ENCODE measurements around the gene PRKN.

DNA sequence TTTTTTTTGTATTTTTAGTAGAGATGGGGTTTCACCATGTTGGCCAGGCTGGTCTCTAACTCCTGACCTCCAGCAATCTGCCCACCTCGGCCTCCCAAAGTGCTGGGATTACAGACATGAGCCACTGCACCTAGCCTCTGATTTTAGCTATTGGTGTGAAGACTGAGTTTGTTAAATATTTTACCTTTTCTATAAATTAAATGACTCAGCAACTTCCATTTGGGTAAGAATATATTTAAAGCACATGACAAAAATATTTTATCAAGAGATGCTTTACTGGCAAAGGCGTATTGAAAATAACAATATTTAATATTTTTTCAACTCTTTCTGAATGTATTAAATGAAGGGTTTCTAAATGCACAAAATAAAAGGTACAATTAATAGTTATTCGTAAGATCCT is 1295.0 kb downstream of the PRKN start:
- TF ChIP-seq, protein P1, sequence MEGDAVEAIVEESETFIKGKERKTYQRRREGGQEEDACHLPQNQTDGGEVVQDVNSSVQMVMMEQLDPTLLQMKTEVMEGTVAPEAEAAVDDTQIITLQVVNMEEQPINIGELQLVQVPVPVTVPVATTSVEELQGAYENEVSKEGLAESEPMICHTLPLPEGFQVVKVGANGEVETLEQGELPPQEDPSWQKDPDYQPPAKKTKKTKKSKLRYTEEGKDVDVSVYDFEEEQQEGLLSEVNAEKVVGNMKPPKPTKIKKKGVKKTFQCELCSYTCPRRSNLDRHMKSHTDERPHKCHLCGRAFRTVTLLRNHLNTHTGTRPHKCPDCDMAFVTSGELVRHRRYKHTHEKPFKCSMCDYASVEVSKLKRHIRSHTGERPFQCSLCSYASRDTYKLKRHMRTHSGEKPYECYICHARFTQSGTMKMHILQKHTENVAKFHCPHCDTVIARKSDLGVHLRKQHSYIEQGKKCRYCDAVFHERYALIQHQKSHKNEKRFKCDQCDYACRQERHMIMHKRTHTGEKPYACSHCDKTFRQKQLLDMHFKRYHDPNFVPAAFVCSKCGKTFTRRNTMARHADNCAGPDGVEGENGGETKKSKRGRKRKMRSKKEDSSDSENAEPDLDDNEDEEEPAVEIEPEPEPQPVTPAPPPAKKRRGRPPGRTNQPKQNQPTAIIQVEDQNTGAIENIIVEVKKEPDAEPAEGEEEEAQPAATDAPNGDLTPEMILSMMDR (IDR thresholded peaks at IDR 0.05; ENCODE audit: low read depth, low read length) = no peak
- no peak for TF ChIP-seq EZH2phosphoT487 (IDR thresholded peaks at IDR 0.05; ENCODE audit: low read depth)

All from OCI-LY3 (cell line).